Activated naive CD4-positive, alpha-beta T cell treated with anti-CD3 and anti-CD28 coated beads, Interleukin-2, amount 10 ng/mL, durations not matched to agents 7 days and 5 days (primary cell): ENCODE data around the gene IMMP2L.

Source experiments
- CTCF ChIA-PET: fragments of 350-600 bp; sonication (Branson Sonifier 250); formaldehyde crosslinking; loops from one replicate; lab custom pipeline; 2021; ENCODE audit warnings: antibody characterized with exemption; lab: Charles Lee
- DNase-seq: peaks from one replicate; pipeline ENCODE4 v3.0.0-alpha.2; 2020
- H3K27ac Mint-ChIP-seq: one replicate; pipeline ENCODE4 v1.8.0; 2021; ENCODE audit warnings: mild to moderate bottlenecking, moderate library complexity, mixed read lengths
- H3K27me3 Mint-ChIP-seq: one replicate; pipeline ENCODE4 v1.8.0; 2021; ENCODE audit warnings: mild to moderate bottlenecking, mixed read lengths
- H3K36me3 Mint-ChIP-seq: one replicate; pipeline ENCODE4 v1.8.0; 2021; ENCODE audit warnings: mixed read lengths
- H3K4me1 Mint-ChIP-seq: one replicate; pipeline ENCODE4 v1.8.0; 2021; ENCODE audit warnings: mixed read lengths
- H3K4me3 Mint-ChIP-seq: one replicate; pipeline ENCODE4 v1.8.0; 2021; ENCODE audit warnings: mild to moderate bottlenecking, moderate library complexity, mixed read lengths
- H3K9me3 Mint-ChIP-seq: one replicate; pipeline ENCODE4 v1.8.0; 2021; ENCODE audit warnings: mixed read lengths

Gene IMMP2L

GRCh38 chr7:111150709-111151108, 411.6 kb downstream of the IMMP2L start:
- Mint-ChIP-seq H3K27ac (no peak overlapping the region), H3K9me3 (no peaks in the 10 kb centered on the region), H3K36me3 (no peaks in the 10 kb centered on the region), H3K4me1 (no peaks in the 10 kb centered on the region), H3K4me3 (no peak overlapping the region), H3K27me3 (no peaks in the 10 kb centered on the region)
- no peak for DNase-seq
- CTCF ChIA-PET: no interaction called here

- no peaks in the 10 kb centered on the region for H3K36me3 Mint-ChIP-seq
- no peaks in the 10 kb centered on the region for H3K4me1 Mint-ChIP-seq
- no peak for DNase-seq
- CTCF ChIA-PET: no interaction called here
- H3K27ac Mint-ChIP-seq: no peak overlapping the region
- no peak overlapping the region for H3K4me3 Mint-ChIP-seq
- H3K9me3 Mint-ChIP-seq: no peaks in the 10 kb centered on the region
- H3K27me3 Mint-ChIP-seq: no peaks in the 10 kb centered on the region
Observed at GRCh38 chr7:111147708-111148533, 414.4 kb downstream of the IMMP2L start.

GRCh38 chr7:111146136-111146535, 416.2 kb downstream of the IMMP2L start:
- no peaks in the 10 kb centered on the region for H3K27me3 Mint-ChIP-seq
- CTCF ChIA-PET: no interaction called here
- H3K4me3 Mint-ChIP-seq: no peak overlapping the region
- no peaks in the 10 kb centered on the region for H3K4me1 Mint-ChIP-seq
- no peaks in the 10 kb centered on the region for H3K9me3 Mint-ChIP-seq
- no peak for DNase-seq
- H3K36me3 Mint-ChIP-seq: no peaks in the 10 kb centered on the region
- H3K27ac Mint-ChIP-seq: no peak overlapping the region

DNA sequence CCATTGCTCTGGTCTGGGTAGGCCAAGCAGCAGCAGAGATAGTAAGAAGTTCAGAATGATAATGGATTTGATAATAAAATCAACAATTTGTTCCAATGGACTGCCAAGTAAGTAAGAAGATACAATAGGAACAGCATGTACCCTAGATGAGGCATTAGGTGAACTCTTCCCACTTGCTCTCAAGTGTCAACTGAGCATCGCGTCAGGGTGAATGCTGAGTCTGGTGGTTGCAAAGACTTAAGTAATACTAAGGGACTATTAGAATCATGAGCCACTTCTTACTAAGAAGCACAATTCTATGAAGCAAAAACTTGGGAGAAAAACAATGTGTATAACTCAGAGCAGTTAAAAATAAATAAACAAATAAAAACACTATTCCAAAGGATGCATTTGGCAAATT, 416.8 kb downstream of the IMMP2L start:
- Mint-ChIP-seq H3K36me3 (no peaks in the 10 kb centered on the region), H3K4me1 (no peaks in the 10 kb centered on the region), H3K27ac (no peak overlapping the region), H3K27me3 (no peaks in the 10 kb centered on the region), H3K4me3 (no peak overlapping the region), H3K9me3 (no peaks in the 10 kb centered on the region)
- CTCF ChIA-PET: no interaction called here
- DNase-seq: no peak

- H3K36me3 Mint-ChIP-seq: peaks cover 2% of the 10 kb centered on the region
- CTCF ChIA-PET: interaction anchor here (0.6 to 2.8 kb wide), 2 partner anchors 41 to 1145 kb away, joined by 3 to 10 read pairs; no protein-coding TSS in a partner anchor
- DNase-seq: no peak
Observed at GRCh38 chr7:111140091-111140865, 422.0 kb downstream of the IMMP2L start.

DNA sequence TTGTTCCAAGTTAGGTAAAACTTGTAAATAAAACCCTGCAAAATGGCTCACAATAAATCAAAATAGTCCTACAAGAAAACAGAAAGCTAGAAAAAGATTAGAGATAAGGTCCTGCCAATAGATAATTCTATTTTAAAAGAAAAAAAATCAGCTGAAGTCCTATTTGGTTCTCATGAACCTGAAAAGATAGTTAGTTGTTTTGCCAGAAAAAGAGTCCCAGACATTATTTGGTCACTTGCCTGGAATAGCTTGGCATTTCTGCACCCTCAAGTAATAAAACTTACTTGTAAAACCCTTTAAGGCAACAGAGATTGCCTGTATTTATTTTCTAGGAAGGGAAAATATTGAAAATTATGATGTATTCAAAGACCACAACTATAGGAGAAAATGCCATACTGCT, 423.7 kb downstream of the IMMP2L start:
- H3K36me3 Mint-ChIP-seq: peaks cover 2% of the 10 kb centered on the region
- CTCF ChIA-PET: interaction anchor here (1.4 to 2.8 kb wide), 3 partner anchors 40 to 48 kb away, joined by 3 to 10 read pairs (median 4); no protein-coding TSS in a partner anchor
- no peak for DNase-seq
- H3K4me3 Mint-ChIP-seq: no peak overlapping the region
- H3K27ac Mint-ChIP-seq: peak overlapping the region; percentile 68
- no peaks in the 10 kb centered on the region for H3K27me3 Mint-ChIP-seq
- H3K9me3 Mint-ChIP-seq: no peaks in the 10 kb centered on the region
- peaks cover 22% of the 10 kb centered on the region for H3K4me1 Mint-ChIP-seq

More at GRCh38 chr7:111140091-111140865, 422.0 kb downstream of the IMMP2L start:
- no peak overlapping the region for H3K27ac Mint-ChIP-seq
- no peaks in the 10 kb centered on the region for H3K27me3 Mint-ChIP-seq
- no peak overlapping the region for H3K4me3 Mint-ChIP-seq
- peaks cover 22% of the 10 kb centered on the region for H3K4me1 Mint-ChIP-seq
- no peaks in the 10 kb centered on the region for H3K9me3 Mint-ChIP-seq

DNA sequence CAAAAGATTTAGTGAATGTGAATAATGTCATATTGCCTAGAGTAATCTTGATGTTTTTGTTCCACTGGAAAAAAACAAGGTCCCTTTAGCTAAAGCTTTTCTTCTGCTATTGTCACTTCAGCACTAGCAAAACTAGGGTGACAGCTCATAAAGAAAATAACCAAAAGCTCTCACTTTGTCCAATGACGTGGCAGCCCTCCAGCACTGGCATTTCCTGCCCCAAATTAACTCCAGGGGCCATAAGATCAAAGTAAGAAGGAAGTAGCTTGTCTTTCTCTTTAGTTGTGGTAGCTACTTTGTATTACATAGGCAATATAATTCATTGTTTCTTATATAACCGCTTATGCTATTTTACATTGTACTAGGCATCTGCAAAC, 424.1 kb downstream of the IMMP2L start:
- Mint-ChIP-seq H3K36me3 (peaks cover 2% of the 10 kb centered on the region), H3K27ac (peak overlapping the region; percentile 81), H3K27me3 (no peaks in the 10 kb centered on the region), H3K4me1 (peaks cover 22% of the 10 kb centered on the region), H3K4me3 (no peak overlapping the region), H3K9me3 (no peaks in the 10 kb centered on the region)
- CTCF ChIA-PET: interaction anchor here (0.6 to 2.8 kb wide), 4 partner anchors 20 to 48 kb away, joined by 3 to 10 read pairs (median 4); no protein-coding TSS in a partner anchor
- peak; percentile 75 for DNase-seq

DNA sequence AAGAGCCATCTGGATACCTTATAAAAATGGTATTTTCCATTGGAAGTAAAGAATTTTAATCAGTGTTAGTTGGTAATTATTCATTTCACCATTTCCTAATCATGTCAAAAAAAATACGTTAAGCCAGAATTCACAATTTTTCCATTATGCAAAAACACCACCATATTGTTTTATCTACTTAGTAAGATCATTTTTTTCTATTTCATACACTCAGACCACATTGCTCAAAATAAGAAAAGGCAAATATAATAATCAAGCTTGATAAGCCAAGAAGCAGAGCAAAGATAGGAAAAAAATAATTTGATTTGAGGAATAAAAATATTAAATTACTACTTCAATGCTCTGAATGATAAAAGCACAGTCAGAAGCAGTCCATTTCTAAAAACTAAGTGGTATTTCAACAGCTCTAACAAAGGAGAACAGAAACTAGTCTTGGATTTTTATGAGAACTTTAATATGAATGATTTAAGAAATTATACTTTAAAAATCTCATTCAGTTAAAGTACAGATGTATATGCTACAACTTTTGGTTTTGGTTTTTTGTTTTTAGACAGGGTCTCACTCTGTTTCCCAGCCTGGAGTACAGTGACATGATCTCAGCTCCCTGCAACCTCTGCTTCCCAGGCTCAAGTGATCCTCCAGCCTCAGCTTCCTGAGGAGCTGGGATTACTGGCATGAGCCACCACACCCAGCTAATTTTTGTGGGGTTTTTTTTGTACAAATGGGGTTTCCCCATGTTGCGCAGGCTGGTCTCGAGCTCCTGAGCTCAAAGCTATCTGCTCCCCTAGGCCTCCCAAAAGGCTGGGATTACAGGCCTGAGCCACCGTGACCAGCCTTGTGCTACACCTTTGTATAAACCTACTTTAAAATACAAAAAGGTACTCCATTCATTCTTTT, 424.7 kb downstream of the IMMP2L start:
- H3K9me3 Mint-ChIP-seq: no peaks in the 10 kb centered on the region
- peaks cover 2% of the 10 kb centered on the region for H3K36me3 Mint-ChIP-seq
- no peak overlapping the region for H3K4me3 Mint-ChIP-seq
- CTCF ChIA-PET: interaction anchor here (0.6 to 2.8 kb wide), 4 partner anchors 19 to 47 kb away, joined by 3 to 10 read pairs (median 4); no protein-coding TSS in a partner anchor
- H3K27me3 Mint-ChIP-seq: no peaks in the 10 kb centered on the region
- peak; percentile 21 for DNase-seq
- H3K27ac Mint-ChIP-seq: peak overlapping the region; percentile 81
- H3K4me1 Mint-ChIP-seq: peaks cover 22% of the 10 kb centered on the region

DNA sequence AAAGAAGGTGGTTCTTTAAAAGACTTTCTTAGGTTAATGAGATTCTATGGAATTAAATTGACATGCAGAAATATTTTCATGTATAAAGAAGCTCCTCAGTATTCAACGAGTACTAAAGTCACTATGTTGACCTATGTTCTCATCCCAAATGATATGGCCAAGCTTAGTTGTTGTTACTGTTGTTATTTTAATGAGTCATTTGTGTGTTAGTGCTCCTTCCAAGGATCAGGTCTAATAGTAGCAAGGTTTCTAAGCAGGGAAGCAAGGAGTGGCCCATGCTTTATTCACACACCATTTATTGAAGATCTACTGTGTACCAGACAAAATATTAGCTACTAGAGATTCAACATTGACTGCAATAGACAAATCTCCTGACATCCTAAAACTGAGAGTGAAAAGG, 429.5 kb downstream of the IMMP2L start:
- Mint-ChIP-seq H3K27ac (no peak overlapping the region), H3K36me3 (peaks cover 5% of the 10 kb centered on the region), H3K4me1 (peaks cover 6% of the 10 kb centered on the region), H3K4me3 (no peak overlapping the region), H3K27me3 (no peaks in the 10 kb centered on the region), H3K9me3 (no peaks in the 10 kb centered on the region)
- CTCF ChIA-PET: no interaction called here
- DNase-seq: no peak

DNA sequence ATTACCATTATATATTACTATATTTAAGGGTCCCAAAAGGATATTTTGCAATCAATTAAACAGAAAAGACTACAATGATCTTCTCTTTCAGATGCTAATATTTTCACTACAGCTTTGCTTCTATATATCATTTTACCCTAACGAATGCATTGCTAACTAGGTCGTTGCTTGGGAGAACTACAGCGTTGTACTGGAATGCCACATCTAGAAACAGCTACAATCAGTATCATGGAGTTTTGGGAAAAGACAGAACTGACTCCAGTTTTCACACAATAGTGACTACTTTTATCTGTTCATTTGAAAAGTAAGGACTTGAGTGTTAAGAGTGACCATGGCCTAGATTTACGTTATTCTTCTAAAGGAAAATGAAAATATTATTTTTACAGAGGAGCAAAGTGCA, 432.9 kb downstream of the IMMP2L start:
- peaks cover 20% of the 10 kb centered on the region for H3K36me3 Mint-ChIP-seq
- H3K27ac Mint-ChIP-seq: no peak overlapping the region
- no peaks in the 10 kb centered on the region for H3K9me3 Mint-ChIP-seq
- CTCF ChIA-PET: no interaction called here
- no peak overlapping the region for H3K4me3 Mint-ChIP-seq
- no peak for DNase-seq
- peaks cover 2% of the 10 kb centered on the region for H3K4me1 Mint-ChIP-seq
- no peaks in the 10 kb centered on the region for H3K27me3 Mint-ChIP-seq

DNA sequence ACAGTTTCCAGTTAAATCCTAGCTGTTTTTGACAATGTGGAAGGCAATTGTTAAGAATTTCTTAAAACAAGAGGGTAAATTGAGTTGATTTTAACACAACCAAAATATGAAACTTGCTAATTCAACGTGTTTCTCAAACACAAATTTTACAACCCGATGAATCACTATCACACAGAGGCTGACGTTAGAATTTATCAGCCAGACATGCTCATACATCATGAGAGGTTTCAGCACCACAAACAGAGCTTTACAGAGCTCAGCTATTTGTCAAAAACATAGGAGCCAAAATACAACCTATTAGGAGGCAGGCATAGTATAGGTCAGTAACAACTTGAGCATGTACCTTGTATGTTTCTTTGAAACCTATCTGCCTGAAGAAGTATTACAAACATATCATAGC, 435.3 kb downstream of the IMMP2L start:
- CTCF ChIA-PET: no interaction called here
- no peaks in the 10 kb centered on the region for H3K9me3 Mint-ChIP-seq
- H3K27ac Mint-ChIP-seq: no peak overlapping the region
- no peak for DNase-seq
- peaks cover 41% of the 10 kb centered on the region for H3K36me3 Mint-ChIP-seq
- H3K4me3 Mint-ChIP-seq: no peak overlapping the region
- H3K27me3 Mint-ChIP-seq: no peaks in the 10 kb centered on the region
- peaks cover 9% of the 10 kb centered on the region for H3K4me1 Mint-ChIP-seq

DNA sequence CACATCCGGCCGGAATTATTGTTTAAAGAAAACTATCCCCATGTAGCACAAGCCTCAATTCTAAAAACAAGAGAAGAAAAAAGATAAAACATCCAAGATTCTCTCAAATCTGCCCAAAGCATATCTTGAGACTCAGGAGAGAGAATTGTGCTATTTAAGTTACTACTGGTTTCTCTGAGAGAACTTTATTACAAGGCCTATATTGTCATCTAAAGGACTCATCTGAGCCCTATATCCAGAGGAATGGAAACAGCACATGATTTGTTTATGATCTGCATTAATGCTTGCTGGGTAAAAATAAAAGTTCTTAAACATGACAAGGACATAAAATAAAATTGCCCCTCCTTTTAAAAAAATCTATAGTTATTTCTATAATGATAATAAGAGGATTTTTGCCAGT, 446.3 kb downstream of the IMMP2L start:
- H3K9me3 Mint-ChIP-seq: peaks cover 1% of the 10 kb centered on the region
- H3K27me3 Mint-ChIP-seq: no peaks in the 10 kb centered on the region
- H3K27ac Mint-ChIP-seq: no peak overlapping the region
- peaks cover 39% of the 10 kb centered on the region for H3K4me1 Mint-ChIP-seq
- no peak overlapping the region for H3K4me3 Mint-ChIP-seq
- CTCF ChIA-PET: no interaction called here
- no peak for DNase-seq
- peaks cover 84% of the 10 kb centered on the region for H3K36me3 Mint-ChIP-seq

DNA sequence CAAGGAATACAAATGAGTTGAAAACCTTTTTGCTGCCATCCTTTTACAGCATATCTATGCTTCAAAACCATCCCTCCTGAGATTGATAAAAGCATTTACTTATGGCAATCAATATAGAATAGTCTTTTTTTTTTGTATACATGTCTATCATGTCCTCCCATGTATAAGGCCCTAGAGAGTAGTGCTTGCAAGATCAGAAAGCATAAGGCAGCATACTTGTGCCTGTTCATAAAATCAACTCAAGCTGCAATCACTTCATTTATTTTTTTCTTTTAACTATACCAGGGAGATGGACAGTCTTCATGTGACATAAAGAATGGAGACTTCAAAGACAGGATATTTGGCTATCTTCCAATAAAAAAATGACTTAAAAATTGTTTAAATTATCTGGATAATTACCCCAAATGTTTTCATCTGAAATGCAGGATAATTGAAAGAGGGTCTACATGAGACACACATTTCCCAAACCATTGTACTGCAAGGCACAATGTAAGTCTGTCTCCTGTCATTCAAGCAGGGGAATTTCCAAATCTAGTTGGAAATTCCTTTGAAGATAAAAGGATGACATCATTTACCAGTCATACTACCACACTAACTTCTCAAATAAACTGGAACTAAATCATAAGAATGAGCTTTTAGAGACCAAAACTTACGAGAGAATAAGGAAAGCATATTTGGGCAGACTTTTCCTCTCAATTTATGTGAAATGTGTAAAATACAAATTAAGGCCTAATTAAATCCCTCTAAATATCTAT, 448.9 kb downstream of the IMMP2L start:
- Mint-ChIP-seq H3K9me3 (no peaks in the 10 kb centered on the region), H3K4me3 (no peak overlapping the region), H3K27me3 (no peaks in the 10 kb centered on the region), H3K27ac (no peak overlapping the region), H3K36me3 (peaks cover 75% of the 10 kb centered on the region), H3K4me1 (peaks cover 44% of the 10 kb centered on the region)
- no peak for DNase-seq
- CTCF ChIA-PET: interaction anchor here (2.7 kb wide), 1 partner anchor 15 kb away, joined by 8 read pairs; no protein-coding TSS in a partner anchor
